OCI-LY1 (cell line): ENCODE results near the gene QRFPR.

Source experiments
- CTCF ChIP-seq: fragments of 200-600 bp; sonication (generic), shearing (Covaris generic); IDR thresholded peaks from 2 replicates; pipeline ENCODE4 v1.5.1; 2017; ENCODE audit warnings: mild to moderate bottlenecking, antibody characterized with exemption, low read length, moderate library complexity, mixed read lengths
- EZH2 ChIP-seq: fragments of 200-600 bp; sonication (generic), shearing (Covaris generic); IDR thresholded peaks from 2 replicates; pipeline ENCODE4 v1.8.0; 2017; ENCODE audit warnings: borderline replicate concordance, mixed run types, mild to moderate bottlenecking, antibody characterized with exemption, low read length, moderate library complexity, mixed read lengths

- TF ChIP-seq CTCF (no peak), EZH2 (no peak)
These were observed 73.9 kb downstream of the QRFPR start for GRCh38 chr4:121306931-121307330.
